HG02938 (cell line): ENCODE data around the gene CIAO2B.
A peak's percentile ranks its signal among the peaks of the same experiment; 100 is the strongest.
"Not testable (repeated sequence)": the region's sequence is repeated elsewhere in the genome, so short reads cannot be mapped to it uniquely, and the experiment has no call there.

ENCODE experiments used
- ATAC-seq: cut with Tn5 transposase; IDR thresholded peaks from one replicate; pipeline ENCODE4 v1.9.1; 2021; ENCODE audit warnings: mild to moderate bottlenecking, moderate library complexity; ENCODE audit not compliant: unreplicated experiment

The CIAO2B gene

GRCh38 chr16:66956154-66956457 is 21.9 kb upstream of the CIAO2B start:
- not testable (repeated sequence) for ATAC-seq

- ATAC-seq, result not testable (repeated sequence)
Observed at GRCh38 chr16:66955363-66956153, 21.4 kb upstream of the CIAO2B start.

GRCh38 chr16:66954097-66954659 is 20.0 kb upstream of the CIAO2B start:
- no peak for ATAC-seq

GRCh38 chr16:66953462-66954096 is 19.4 kb upstream of the CIAO2B start:
- ATAC-seq, result no peak

GRCh38 chr16:66952430-66953110 is 18.4 kb upstream of the CIAO2B start:
- ATAC-seq, result no peak

- ATAC-seq, result no peak
Observed at GRCh38 chr16:66950971-66951790, 17.0 kb upstream of the CIAO2B start.

- no peak for ATAC-seq
Observed at GRCh38 chr16:66950437-66950836, 16.2 kb upstream of the CIAO2B start.

- ATAC-seq, result no peak
Observed at GRCh38 chr16:66949472-66949871, 15.3 kb upstream of the CIAO2B start.

- no peak for ATAC-seq
Observed at GRCh38 chr16:66948837-66949225, 14.6 kb upstream of the CIAO2B start.

GRCh38 chr16:66948134-66948836 is 14.1 kb upstream of the CIAO2B start:
- no peak for ATAC-seq

GRCh38 chr16:66947302-66948065 is 13.3 kb upstream of the CIAO2B start:
- ATAC-seq, result peak; percentile 74

GRCh38 chr16:66946974-66947301 is 12.7 kb upstream of the CIAO2B start:
- ATAC-seq, result no peak

GRCh38 chr16:66946541-66946940 is 12.3 kb upstream of the CIAO2B start:
- ATAC-seq, result no peak

- no peak for ATAC-seq
Observed at GRCh38 chr16:66945939-66946338, 11.7 kb upstream of the CIAO2B start.

- ATAC-seq, result not testable (repeated sequence)
Observed at GRCh38 chr16:66944971-66945370, 10.8 kb upstream of the CIAO2B start.

GRCh38 chr16:66944054-66944441 is 9.8 kb upstream of the CIAO2B start:
- ATAC-seq, result no peak

GRCh38 chr16:66943426-66944053 is 9.3 kb upstream of the CIAO2B start:
- no peak for ATAC-seq

GRCh38 chr16:66942981-66943380 is 8.8 kb upstream of the CIAO2B start:
- no peak for ATAC-seq

- ATAC-seq, result no peak
Observed at GRCh38 chr16:66940236-66940635, 6.0 kb upstream of the CIAO2B start.
